ENCODE results near the gene GAS2L2. TPM values are rescaled to one million over a fixed set of nuclear protein-coding genes. Genes with fewer than 3 reads are reported as not detected.

The GAS2L2 gene
- total and polyA plus RNA-seq, 2 of the 8 experiments (the other 6 are each of a cell fraction or from before 2014, with no cell fraction given), result 0.09 to 0.13 TPM

GRCh38 chr17:35775583-35775982 lies 22.5 kb upstream of the GAS2L2 start:
- Histone ChIP-seq H3K56ac (replicated peaks; ENCODE audit: insufficient read length, low read depth, low read length) (no peak overlapping the region), H3K9ac (replicated peaks in 1 of 4; ENCODE audit: extremely low read depth in 1 of 4, low read depth in 3 of 4, low read length in 3 of 4) (no peak overlapping the region), H3K23me2 (ENCODE audit: low read depth, low read length) (no peaks in the 10 kb centered on the region), H3K14ac (ENCODE audit: insufficient read length) (no peak overlapping the region), H2BK12ac (ENCODE audit: low read depth, low read length) (no peak overlapping the region), H2BK15ac (ENCODE audit: low read length) (no peak overlapping the region), H4K8ac (ENCODE audit: extremely low read depth, insufficient read depth, low read length) (no peak overlapping the region), H2AFZ (ENCODE audit: low read length) (no peak overlapping the region), H3K4me3 (ENCODE audit: extremely low read depth in 1 of 4, insufficient read depth in 2 of 4, low read depth in 3 of 4, low read length in 4 of 4) (no peak overlapping the region), H3K27me3 (replicated peaks in 1 of 4; ENCODE audit: control insufficient read depth in 3 of 4, extremely low read depth in 1 of 4, insufficient read depth in 3 of 4, low read length in 3 of 4) (no peaks in the 10 kb centered on the region), H3K4ac (replicated peaks; ENCODE audit: insufficient read length, low read depth, low read length) (no peak overlapping the region), H3K4me1 (replicated peaks in 1 of 4; ENCODE audit: control insufficient read depth in 3 of 4, insufficient read depth in 4 of 4, low read length in 3 of 4) (peaks cover 5 to 21% (median 6%) of the 10 kb centered on the region in 4 experiments), H4K20me1 (replicated peaks in 1 of 2; ENCODE audit: control insufficient read depth in 1 of 2, insufficient read depth in 2 of 2, low read length in 2 of 2) (no peaks in the 10 kb centered on the region), H3K79me2 (ENCODE audit: control insufficient read depth in 1 of 2, insufficient read depth in 2 of 2, low read length in 2 of 2) (no peaks in the 10 kb centered on the region), H3K36me3 (ENCODE audit: control insufficient read depth in 2 of 4, insufficient read depth in 4 of 4, low read length in 3 of 4) (no peaks in the 10 kb centered on the region), H2BK5ac (ENCODE audit: low read depth, low read length) (no peak overlapping the region), H3K18ac (ENCODE audit: extremely low read depth, low read length) (no peak overlapping the region), H4K91ac (replicated peaks; ENCODE audit: insufficient read length, low read length) (no peak overlapping the region), H2BK120ac (replicated peaks; ENCODE audit: low read depth, low read length) (no peak overlapping the region), H2BK20ac (ENCODE audit: low read length) (no peak overlapping the region), H3K79me1 (ENCODE audit: low read depth, low read length) (no peaks in the 10 kb centered on the region), H3K9me3 (ENCODE audit: insufficient read depth in 2 of 2, low read depth in 1 of 2, low read length in 1 of 2) (no peaks in the 10 kb centered on the region), H2AK5ac (ENCODE audit: low read depth, low read length) (no peak overlapping the region), H3K23ac (ENCODE audit: insufficient read length) (no peak overlapping the region), H3K4me2 (ENCODE audit: insufficient read depth in 1 of 2, low read depth in 2 of 2, low read length in 2 of 2) (no peak overlapping the region), H3K27ac (ENCODE audit: low read depth, low read length) (no peak overlapping the region), H4K5ac (ENCODE audit: insufficient read length, low read depth, low read length) (no peak overlapping the region)
- FAIRE-seq, result no peak
- no peak for DNase-seq (ENCODE audit: low read depth in 1 of 2, low spot score in 2 of 2)
- 91% methylated on average over 6 of the region's 6 CpGs; no CpG with 5 or more reads in 1 of the 2 experiments for WGBS, 2 experiments (ENCODE audit: extremely low coverage in 1 of 2, insufficient coverage in 1 of 2, insufficient read length in 1 of 2, insufficient replicate concordance in 2 of 2, low coverage in 1 of 2, low lambda C conversion rate in 2 of 2, missing lambda C conversion rate in 1 of 2)
- CTCF ChIA-PET (ENCODE audit: partially characterized antibody), result interaction anchor here (1.5 to 17.5 kb wide), 3 partner anchors 9 to 33 kb away, joined by 4 to 247 read pairs (median 7); partner anchors contain the start of gene TAF15
- POLR2A ChIA-PET (ENCODE audit: partially characterized antibody), result interaction anchor here (1.1 to 2.9 kb wide), 2 partner anchors 11 to 33 kb away, joined by 3 to 13 read pairs; partner anchors contain the start of gene TAF15
- TF ChIP-seq SP4 (IDR thresholded peaks at IDR 0.05; ENCODE audit: low read length) (no peak), CREB1 (IDR thresholded peaks at IDR 0.05) (no peak), BCL11A (IDR thresholded peaks at IDR 0.05; ENCODE audit: low read depth in 2 of 2, low read length in 2 of 2) (no peak), PHF8 (conservative IDR thresholded peaks at IDR 0.05; ENCODE audit: low read depth, low read length) (no peak), NANOG (IDR thresholded peaks at IDR 0.05; ENCODE audit: insufficient read depth, low read depth, low read length, poor library complexity, severe bottlenecking) (no peak), RBBP5 (IDR thresholded peaks at IDR 0.05; ENCODE audit: borderline replicate concordance, low read depth, low read length) (no peak)
